HG03342 (cell line): Measurements from ENCODE around the gene MED12L.
"Not testable (repeated sequence)": the region's sequence is repeated elsewhere in the genome, so short reads cannot be mapped to it uniquely, and the experiment has no call there.

Source experiments
- ATAC-seq: cut with Tn5 transposase; IDR thresholded peaks from one replicate; pipeline ENCODE4 v1.9.1; 2021; ENCODE audit warnings: mild to moderate bottlenecking, moderate library complexity; ENCODE audit not compliant: unreplicated experiment

MED12L gene

GRCh38 chr3:151206201-151206600, 120.7 kb downstream of the MED12L start:
- ATAC-seq, result no peak

GRCh38 chr3:151209654-151210053, 124.2 kb downstream of the MED12L start:
- ATAC-seq, result no peak

- ATAC-seq, result peak; percentile 59
Observed at GRCh38 chr3:151210676-151211381, 125.4 kb downstream of the MED12L start.

GRCh38 chr3:151213151-151213550, 127.7 kb downstream of the MED12L start:
- ATAC-seq, result no peak

- no peak for ATAC-seq
Observed at GRCh38 chr3:151213881-151214280, 128.4 kb downstream of the MED12L start.

- no peak for ATAC-seq
Observed at GRCh38 chr3:151214459-151214858, 129.0 kb downstream of the MED12L start.

GRCh38 chr3:151216641-151217607, 131.5 kb downstream of the MED12L start:
- ATAC-seq, result no peak

- ATAC-seq, result no peak
Observed at GRCh38 chr3:151218136-151218535, 132.7 kb downstream of the MED12L start.

- ATAC-seq, result no peak
Observed at GRCh38 chr3:151219056-151219455, 133.6 kb downstream of the MED12L start.

- ATAC-seq, result no peak
Observed at GRCh38 chr3:151224268-151224866, 138.9 kb downstream of the MED12L start.

GRCh38 chr3:151225040-151225975, 139.8 kb downstream of the MED12L start:
- no peak for ATAC-seq

GRCh38 chr3:151226088-151226563, 140.7 kb downstream of the MED12L start:
- ATAC-seq, result no peak

GRCh38 chr3:151226825-151227224, 141.4 kb downstream of the MED12L start:
- no peak for ATAC-seq

GRCh38 chr3:151227266-151227806, 141.9 kb downstream of the MED12L start:
- ATAC-seq, result peak; percentile 27

GRCh38 chr3:151227807-151228665, 142.6 kb downstream of the MED12L start:
- peak; percentile 80 for ATAC-seq

- ATAC-seq, result peak; percentile 32
Observed at GRCh38 chr3:151228666-151229040, 143.2 kb downstream of the MED12L start.

GRCh38 chr3:151230646-151231045, 145.2 kb downstream of the MED12L start:
- ATAC-seq, result peak; percentile 57

GRCh38 chr3:151232403-151232802, 146.9 kb downstream of the MED12L start:
- ATAC-seq, result not testable (repeated sequence)

- no peak for ATAC-seq
Observed at GRCh38 chr3:151232991-151233390, 147.5 kb downstream of the MED12L start.
